DMS153 (cell line): ENCODE results near the gene H6PD.

Source experiments
- DNase-seq: peaks from one replicate; lab custom pipeline; 2025; lab: John Stamatoyannopoulos, UW

Gene H6PD, protein sequence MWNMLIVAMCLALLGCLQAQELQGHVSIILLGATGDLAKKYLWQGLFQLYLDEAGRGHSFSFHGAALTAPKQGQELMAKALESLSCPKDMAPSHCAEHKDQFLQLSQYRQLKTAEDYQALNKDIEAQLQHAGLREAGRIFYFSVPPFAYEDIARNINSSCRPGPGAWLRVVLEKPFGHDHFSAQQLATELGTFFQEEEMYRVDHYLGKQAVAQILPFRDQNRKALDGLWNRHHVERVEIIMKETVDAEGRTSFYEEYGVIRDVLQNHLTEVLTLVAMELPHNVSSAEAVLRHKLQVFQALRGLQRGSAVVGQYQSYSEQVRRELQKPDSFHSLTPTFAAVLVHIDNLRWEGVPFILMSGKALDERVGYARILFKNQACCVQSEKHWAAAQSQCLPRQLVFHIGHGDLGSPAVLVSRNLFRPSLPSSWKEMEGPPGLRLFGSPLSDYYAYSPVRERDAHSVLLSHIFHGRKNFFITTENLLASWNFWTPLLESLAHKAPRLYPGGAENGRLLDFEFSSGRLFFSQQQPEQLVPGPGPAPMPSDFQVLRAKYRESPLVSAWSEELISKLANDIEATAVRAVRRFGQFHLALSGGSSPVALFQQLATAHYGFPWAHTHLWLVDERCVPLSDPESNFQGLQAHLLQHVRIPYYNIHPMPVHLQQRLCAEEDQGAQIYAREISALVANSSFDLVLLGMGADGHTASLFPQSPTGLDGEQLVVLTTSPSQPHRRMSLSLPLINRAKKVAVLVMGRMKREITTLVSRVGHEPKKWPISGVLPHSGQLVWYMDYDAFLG

DNA sequence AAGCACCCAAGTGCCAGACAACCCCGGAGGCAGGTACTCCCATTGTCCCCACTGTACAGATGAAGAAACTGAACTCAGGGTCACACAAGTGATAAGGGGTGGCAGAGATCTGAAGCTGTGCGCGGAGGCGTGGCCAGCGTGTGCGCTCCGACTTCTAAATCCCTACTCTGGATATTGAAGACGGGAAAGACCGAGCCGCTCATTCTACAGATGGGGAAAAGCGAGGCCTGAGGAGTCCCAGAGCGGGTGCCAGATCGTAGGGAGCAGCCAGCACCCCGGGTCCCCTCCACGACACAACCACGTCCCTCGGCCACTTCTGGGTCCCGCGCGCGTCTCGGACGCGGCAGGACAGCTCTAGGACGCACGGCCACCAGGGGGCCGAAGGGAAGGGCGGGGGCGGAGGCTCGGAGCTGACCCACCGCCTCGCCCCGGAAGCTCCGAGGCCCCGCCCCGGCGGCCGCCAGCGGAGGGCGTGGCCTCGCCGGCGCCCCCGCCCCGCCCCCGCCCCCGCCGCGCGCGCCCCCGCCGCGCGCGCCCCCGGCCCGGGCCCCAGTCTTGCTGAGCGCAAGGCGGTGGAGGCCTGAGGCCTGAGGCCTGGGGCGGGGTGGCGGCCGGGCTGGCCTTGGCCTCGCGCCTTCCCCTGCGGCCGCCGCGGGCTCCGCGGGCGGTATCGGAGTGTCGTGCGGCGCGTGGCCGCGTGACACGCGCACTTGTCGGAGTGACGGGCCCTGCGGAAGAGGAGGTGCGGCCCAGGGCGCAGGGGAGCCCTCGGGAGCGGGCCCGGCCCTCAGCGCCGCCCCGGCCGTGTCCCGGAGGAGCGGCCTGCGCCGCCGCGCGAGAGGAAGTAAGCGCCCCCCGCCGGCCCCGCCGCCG lies at the start of gene H6PD:
TSS of gene H6PD (plus strand) at position 552 of the 873 bp plus-strand sequence. CDS start 10,161 bp downstream, outside the sequence.
- DNase-seq = peak; percentile 70

GRCh38 chr1:9186082-9186859 lies 48.3 kb upstream of the H6PD start:
- DNase-seq = no peak

DNA sequence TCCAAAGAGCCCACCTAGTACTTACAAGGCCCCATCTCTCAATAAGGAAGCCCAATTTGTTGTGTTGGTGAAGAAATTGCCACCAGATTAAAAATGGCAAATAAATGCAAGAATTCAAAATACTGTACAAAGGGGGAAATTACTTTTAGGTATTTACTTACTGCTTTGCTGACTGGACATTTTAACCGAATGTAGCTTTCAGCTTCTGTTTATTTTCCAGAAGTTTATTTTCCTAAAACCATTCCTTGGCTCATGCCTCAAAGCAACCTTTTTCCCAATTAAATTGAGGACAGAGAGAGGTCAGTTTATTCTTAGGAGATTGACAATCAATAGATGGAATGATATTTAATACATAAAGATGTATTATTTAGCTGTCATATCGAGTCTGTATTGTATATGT lies 47.6 kb upstream of the H6PD start:
- no peak for DNase-seq

GRCh38 chr1:9190234-9190633 lies 44.3 kb upstream of the H6PD start:
- no peak for DNase-seq

GRCh38 chr1:9191231-9191630 lies 43.3 kb upstream of the H6PD start:
- no peak for DNase-seq

DNA sequence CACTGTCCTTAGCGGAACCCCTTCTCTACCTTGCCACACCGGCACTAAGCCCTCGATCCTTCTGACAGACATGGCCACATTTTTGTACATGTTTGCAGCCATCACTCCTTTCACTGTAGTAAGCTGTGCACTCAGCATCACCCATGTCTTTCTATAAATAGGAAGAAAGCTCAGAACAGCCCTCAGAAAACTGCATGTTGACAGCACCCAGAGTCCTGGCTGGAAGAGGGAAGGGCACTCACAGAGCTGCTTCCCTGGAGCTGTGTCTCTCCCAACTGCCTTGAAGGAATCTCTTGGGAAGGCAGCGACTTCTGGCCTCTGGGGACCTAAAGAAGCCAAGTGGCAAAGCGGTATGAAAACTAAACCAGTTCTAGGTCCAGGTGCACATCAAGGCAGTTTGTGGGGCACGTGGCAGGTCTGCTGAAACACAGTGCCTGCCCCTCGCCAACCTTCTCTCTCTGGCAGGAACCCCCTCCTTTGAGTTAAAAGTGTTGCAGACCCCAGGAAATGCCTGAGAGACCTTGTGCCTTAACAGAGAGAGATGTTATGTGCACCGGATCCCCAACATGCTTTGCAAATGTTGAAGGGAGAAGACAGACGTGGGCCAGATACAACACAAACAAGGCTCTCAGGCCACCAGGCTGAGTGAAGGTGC lies 41.9 kb upstream of the H6PD start:
- no peak for DNase-seq

GRCh38 chr1:9193233-9193625 lies 41.3 kb upstream of the H6PD start:
- no peak for DNase-seq

- DNase-seq = no peak
Measured at GRCh38 chr1:9194024-9194423, 40.5 kb upstream of the H6PD start.

GRCh38 chr1:9195651-9196050 lies 38.9 kb upstream of the H6PD start:
- no peak for DNase-seq

GRCh38 chr1:9196129-9197040 lies 38.2 kb upstream of the H6PD start:
- peak; percentile 31 for DNase-seq

GRCh38 chr1:9197186-9198099 lies 37.1 kb upstream of the H6PD start:
- peak; percentile 17 for DNase-seq

DNA sequence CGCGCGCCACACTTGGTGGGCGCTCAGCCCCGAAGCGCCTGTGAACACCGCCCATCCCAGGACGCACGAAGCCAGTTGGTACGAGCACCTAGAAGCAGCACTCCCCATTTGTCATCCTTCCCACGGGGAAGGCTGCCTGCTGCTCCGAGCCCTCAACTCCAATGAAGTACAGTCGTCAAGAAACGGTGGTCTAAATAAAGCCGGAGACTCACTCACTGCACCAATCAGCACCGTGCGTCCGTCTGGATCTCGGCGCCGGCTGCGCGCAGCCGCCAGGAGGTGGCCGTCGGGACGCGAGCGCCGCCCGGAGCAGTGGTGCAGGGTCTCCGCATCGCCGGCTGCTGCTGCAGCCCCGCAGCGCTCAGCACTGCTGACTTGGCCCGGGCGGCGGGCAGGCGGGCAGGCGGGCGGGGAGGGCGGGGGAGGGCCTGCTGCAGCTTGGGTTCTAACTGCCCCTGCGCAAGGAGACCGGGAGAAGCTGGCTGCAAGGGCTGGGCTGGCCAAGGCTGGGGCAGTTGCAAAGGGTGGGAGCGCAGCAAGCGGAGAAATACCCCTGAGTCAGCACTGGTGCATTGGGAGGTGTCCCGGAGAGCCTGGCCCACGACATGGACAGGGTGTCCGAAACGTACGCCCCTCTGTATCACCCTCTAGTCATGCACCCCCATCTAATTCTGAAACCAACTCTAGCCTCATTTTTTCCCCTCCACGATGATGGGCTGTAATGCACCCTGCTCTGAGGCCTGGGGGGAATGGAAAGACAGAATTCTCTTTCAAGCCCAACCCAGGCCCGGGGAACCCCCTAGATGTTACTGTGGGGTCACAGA lies 35.8 kb upstream of the H6PD start:
- no peak for DNase-seq

GRCh38 chr1:9200441-9200840 lies 34.1 kb upstream of the H6PD start:
- no peak for DNase-seq

GRCh38 chr1:9201401-9202239 lies 33.0 kb upstream of the H6PD start:
- no peak for DNase-seq

GRCh38 chr1:9202240-9202870 lies 32.2 kb upstream of the H6PD start:
- DNase-seq = no peak

GRCh38 chr1:9203511-9203982 lies 31.0 kb upstream of the H6PD start:
- DNase-seq = no peak
